AG04449 (cell line): ENCODE measurements around the gene TERB1.

Source experiments
- CTCF ChIA-PET: fragments of 350-600 bp; formaldehyde crosslinking; extraction: SDS; loops from one replicate; lab custom pipeline; 2021; ENCODE audit warnings: antibody characterized with exemption; lab: Yijun Ruan, JAX
- POLR2A ChIA-PET: fragments of 400-600, 350-600 bp; formaldehyde crosslinking; extraction: SDS; loops from one replicate; lab custom pipeline; 2020; ENCODE audit warnings: antibody characterized with exemption, inconsistent platforms; lab: Yijun Ruan, JAX
- DNase-seq: peaks from one replicate; pipeline ENCODE4 v3.0.0-alpha.2; 2010; ENCODE audit warnings: low read depth, low spot score
- H3K4me3 ChIP-seq: 2 replicates; pipeline ENCODE4 v1.5.1; 2011; ENCODE audit warnings: low read depth, mild to moderate bottlenecking, control low read depth, low read length
- CTCF ChIP-seq: IDR thresholded peaks from one replicate; pipeline ENCODE4 v1.5.1; 2011; ENCODE audit warnings: mild to moderate bottlenecking, moderate library complexity, low read length, control low read depth, inconsistent platforms; ENCODE audit not compliant: insufficient read depth; ENCODE audit errors: missing control alignments

The TERB1 gene

DNA sequence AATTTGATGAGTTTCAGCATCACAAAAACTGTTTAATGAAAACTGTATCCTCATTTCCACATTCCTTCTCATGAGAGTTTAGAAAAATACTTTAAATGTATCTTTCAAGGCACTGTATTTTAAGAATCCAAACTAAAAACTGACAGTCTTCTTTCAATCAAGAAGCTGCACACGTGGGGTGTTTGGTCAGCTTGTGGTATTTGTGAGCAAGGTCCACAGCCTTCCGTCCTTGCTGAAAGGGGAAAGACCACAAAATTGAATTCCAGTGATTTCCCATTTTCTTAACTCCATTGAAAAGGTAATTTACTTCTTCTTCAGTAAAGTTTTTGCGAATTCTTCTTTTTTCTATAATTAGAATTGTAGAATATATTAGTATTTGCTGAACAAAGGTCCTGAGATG lies 46.6 kb downstream of the TERB1 start:
- no peak overlapping the region for H3K4me3 ChIP-seq
- POLR2A ChIA-PET = no interaction called here
- no peak for TF ChIP-seq CTCF
- CTCF ChIA-PET = interaction anchor here (1.2 to 4.1 kb wide), 8 partner anchors 8 to 104 kb away, joined by 3 to 24 read pairs (median 7); partner anchors contain the start of gene NAE1
- DNase-seq = no peak

DNA sequence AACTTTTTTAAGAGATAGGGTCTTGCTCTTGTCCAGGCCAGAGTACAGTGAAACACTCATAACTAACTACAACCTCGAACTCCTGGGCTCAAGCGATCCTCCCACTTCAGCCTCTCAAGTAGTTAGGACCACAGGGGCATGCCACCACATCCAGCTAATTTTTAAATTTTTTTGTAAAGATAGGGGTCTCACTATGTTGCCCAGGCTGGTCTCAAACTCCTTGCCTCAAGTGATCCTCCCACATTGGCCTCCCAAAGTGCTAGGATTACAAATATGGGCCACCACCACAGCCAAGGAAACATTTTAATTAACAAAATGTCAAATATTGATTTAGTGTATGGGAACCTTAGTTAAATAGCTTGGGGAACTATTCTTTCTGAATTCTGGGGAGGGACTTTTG lies 47.2 kb downstream of the TERB1 start:
- ChIA-PET CTCF (interaction anchor here (0.6 to 4.1 kb wide), 10 partner anchors 10 to 290 kb away, joined by 3 to 24 read pairs (median 4); no protein-coding TSS in a partner anchor), POLR2A (no interaction called here)

GRCh38 chr16:66752958-66753357 lies 48.4 kb downstream of the TERB1 start:
- no peak for TF ChIP-seq CTCF
- H3K4me3 ChIP-seq = no peak overlapping the region
- ChIA-PET POLR2A (no interaction called here), CTCF (interaction anchor here (0.9 to 20.6 kb wide), 18 partner anchors 9 to 349 kb away, joined by 3 to 501 read pairs (median 12); partner anchors contain the start of gene NAE1)
- no peak for DNase-seq

More for the DNA sequence above, 47.2 kb downstream of the TERB1 start:
- TF ChIP-seq CTCF = no peak
- DNase-seq = no peak
- no peak overlapping the region for H3K4me3 ChIP-seq

DNA sequence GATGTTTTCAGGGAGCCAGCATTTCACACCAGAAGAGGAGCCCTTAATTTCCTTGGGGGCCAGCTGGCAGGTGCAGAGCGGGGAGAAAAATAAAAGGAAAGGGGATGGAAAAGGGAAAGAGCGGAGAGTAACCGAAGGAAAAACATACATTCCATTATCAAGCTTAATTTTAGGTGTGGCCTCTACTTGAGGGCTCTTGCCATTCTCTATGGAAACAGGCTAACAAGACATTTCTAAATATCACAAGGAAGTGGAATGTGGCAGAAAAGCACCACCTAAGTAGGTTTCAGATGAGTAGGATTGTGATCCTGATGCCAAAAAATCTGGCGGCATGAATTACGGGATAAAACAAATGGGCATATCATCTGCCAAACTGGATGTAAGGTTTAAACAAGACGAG lies 49.0 kb downstream of the TERB1 start:
- TF ChIP-seq CTCF = no peak
- DNase-seq = no peak
- H3K4me3 ChIP-seq = no peak overlapping the region
- POLR2A ChIA-PET = no interaction called here
- CTCF ChIA-PET = interaction anchor here (0.6 to 20.6 kb wide), 50 partner anchors 10 to 356 kb away, joined by 3 to 501 read pairs (median 4); partner anchors contain the start of gene NAE1

DNA sequence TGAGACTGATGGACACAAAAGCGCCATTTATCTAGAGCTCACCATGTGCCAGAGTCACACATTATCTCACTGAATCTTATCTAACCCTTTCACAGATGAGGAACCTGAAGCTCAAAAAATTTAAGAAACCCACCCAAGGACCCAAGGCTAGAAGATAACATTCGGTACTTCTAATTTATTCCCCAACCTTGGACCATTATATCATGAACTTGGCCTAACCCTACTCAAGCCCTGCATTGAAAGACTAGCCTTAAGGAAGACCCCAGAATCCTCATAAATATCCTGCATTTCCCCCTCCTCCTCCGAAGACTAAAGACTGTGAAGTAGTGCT lies 49.4 kb downstream of the TERB1 start:
- H3K4me3 ChIP-seq = peak overlapping the region; percentile 41
- DNase-seq = no peak
- no peak for TF ChIP-seq CTCF
- ChIA-PET CTCF (interaction anchor here (0.6 to 20.6 kb wide), 50 partner anchors 10 to 355 kb away, joined by 3 to 501 read pairs (median 4); partner anchors contain the start of gene NAE1), POLR2A (interaction anchor here (0.8 to 1.6 kb wide), 2 partner anchors 11 to 15 kb away, joined by 3 to 11 read pairs; no protein-coding TSS in a partner anchor)

DNA sequence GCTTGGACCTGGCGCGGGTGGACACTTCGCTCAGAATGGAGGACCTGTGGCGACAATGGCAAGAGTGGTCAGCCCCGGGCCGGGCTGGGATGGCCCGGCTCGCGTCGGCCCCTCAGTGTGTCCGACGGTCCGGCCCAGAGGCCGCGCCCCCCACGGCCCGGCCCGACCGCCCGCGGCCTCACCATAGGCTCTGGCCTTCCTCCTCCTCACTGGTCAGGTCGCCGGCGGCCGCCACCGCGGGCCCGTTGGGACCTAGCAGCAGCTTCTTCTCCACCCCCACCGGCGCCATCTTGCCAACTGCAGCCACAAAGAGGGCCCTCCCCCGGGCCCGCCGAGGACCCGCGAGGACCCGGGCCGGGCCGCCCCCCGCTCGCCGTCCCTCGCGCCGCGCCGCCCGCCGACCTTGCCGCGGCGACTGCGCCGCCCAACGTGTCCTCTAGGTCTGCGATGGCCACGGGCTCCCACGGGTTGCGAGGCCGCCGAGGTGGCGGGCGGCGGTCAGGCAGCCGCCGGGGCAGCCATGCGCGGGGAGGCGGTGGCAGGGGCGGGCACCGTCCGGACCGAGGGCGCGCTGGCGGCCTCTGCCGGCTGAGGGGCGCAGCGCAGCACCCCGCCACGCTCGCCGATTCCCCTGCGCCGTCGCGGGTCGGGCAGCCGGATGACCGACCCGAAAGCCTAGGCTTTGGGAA lies 49.9 kb downstream of the TERB1 start, which contains the start of gene DYNC1LI2:
Gene DYNC1LI2 (minus strand): TSS at position 307 of the 689 bp plus-strand sequence. CDS start 18 bp downstream, at position 289.
- H3K4me3 ChIP-seq = peak within 1 kb of the TSS; percentile 93
- POLR2A ChIA-PET = interaction anchor here (0.6 to 1.6 kb wide), 3 partner anchors 10 to 198 kb away, joined by 3 to 11 read pairs (median 3); no protein-coding TSS in a partner anchor
- DNase-seq = no peak
- CTCF ChIA-PET = interaction anchor here (0.6 to 20.6 kb wide), 53 partner anchors 11 to 355 kb away, joined by 3 to 501 read pairs (median 4); partner anchors contain the start of gene NAE1
- TF ChIP-seq CTCF = peak; percentile 74
